ENCODE results near the gene CWC22.

CWC22 gene

GRCh38 chr2:180021850-180022249 is 14.8 kb upstream of the CWC22 start:
- H3K36me3 Mint-ChIP-seq (ENCODE audit: low read depth), result no peaks in the 10 kb centered on the region
- no peaks in the 10 kb centered on the region for H3K9me3 Mint-ChIP-seq
- no peak for TF ChIP-seq CTCF (IDR thresholded peaks at IDR 0.05; ENCODE audit: unreplicated experiment in 3 of 3)
- no peak overlapping the region for H3K4me3 Mint-ChIP-seq
- H3K27me3 Mint-ChIP-seq (ENCODE audit: low read depth), result no peaks in the 10 kb centered on the region
- no peaks in the 10 kb centered on the region for H3K4me1 Mint-ChIP-seq
- H3K27ac Mint-ChIP-seq, result no peak overlapping the region

- TF ChIP-seq CTCF (IDR thresholded peaks at IDR 0.05; ENCODE audit: unreplicated experiment in 3 of 3), result no peak
- H3K27me3 Mint-ChIP-seq (ENCODE audit: low read depth), result no peaks in the 10 kb centered on the region
- H3K9me3 Mint-ChIP-seq, result no peaks in the 10 kb centered on the region
- no peaks in the 10 kb centered on the region for H3K36me3 Mint-ChIP-seq (ENCODE audit: low read depth)
- H3K4me3 Mint-ChIP-seq, result no peak overlapping the region
- no peak overlapping the region for H3K27ac Mint-ChIP-seq
- no peaks in the 10 kb centered on the region for H3K4me1 Mint-ChIP-seq
These were observed 10.7 kb upstream of the CWC22 start for GRCh38 chr2:180017784-180018183.

- Mint-ChIP-seq H3K4me3 (no peak overlapping the region), H3K27ac (no peak overlapping the region), H3K4me1 (no peaks in the 10 kb centered on the region), H3K9me3 (no peaks in the 10 kb centered on the region), H3K27me3 (ENCODE audit: low read depth) (no peaks in the 10 kb centered on the region), H3K36me3 (ENCODE audit: low read depth) (no peaks in the 10 kb centered on the region)
- TF ChIP-seq CTCF (IDR thresholded peaks at IDR 0.05; ENCODE audit: unreplicated experiment in 3 of 3), result no peak
These were observed 9.8 kb upstream of the CWC22 start for GRCh38 chr2:180016937-180017336.

GRCh38 chr2:180015951-180016709 is 9.0 kb upstream of the CWC22 start:
- Mint-ChIP-seq H3K4me1 (no peaks in the 10 kb centered on the region), H3K36me3 (ENCODE audit: low read depth) (no peaks in the 10 kb centered on the region), H3K27ac (no peak overlapping the region), H3K9me3 (no peaks in the 10 kb centered on the region), H3K4me3 (no peak overlapping the region), H3K27me3 (ENCODE audit: low read depth) (no peaks in the 10 kb centered on the region)
- no peak for TF ChIP-seq CTCF (IDR thresholded peaks at IDR 0.05; ENCODE audit: unreplicated experiment in 3 of 3)

- Mint-ChIP-seq H3K4me1 (peaks cover under 1% of the 10 kb centered on the region), H3K27me3 (ENCODE audit: low read depth) (no peaks in the 10 kb centered on the region), H3K4me3 (no peak overlapping the region), H3K36me3 (ENCODE audit: low read depth) (no peaks in the 10 kb centered on the region), H3K27ac (no peak overlapping the region), H3K9me3 (no peaks in the 10 kb centered on the region)
- no peak for TF ChIP-seq CTCF (IDR thresholded peaks at IDR 0.05; ENCODE audit: unreplicated experiment in 3 of 3)
These were observed 5.4 kb upstream of the CWC22 start for GRCh38 chr2:180012523-180012922.

- TF ChIP-seq CTCF (IDR thresholded peaks at IDR 0.05; ENCODE audit: unreplicated experiment in 3 of 3), result no peak
- no peak overlapping the region for H3K4me3 Mint-ChIP-seq
- no peaks in the 10 kb centered on the region for H3K36me3 Mint-ChIP-seq (ENCODE audit: low read depth)
These were observed 3.6 kb upstream of the CWC22 start for GRCh38 chr2:180010701-180011100.

More at GRCh38 chr2:180010701-180011100, 3.6 kb upstream of the CWC22 start:
- Mint-ChIP-seq H3K4me1 (peaks cover 11% of the 10 kb centered on the region), H3K27ac (no peak overlapping the region), H3K9me3 (no peaks in the 10 kb centered on the region), H3K27me3 (ENCODE audit: low read depth) (no peaks in the 10 kb centered on the region)
